H1 (cell line): Measurements from ENCODE around the gene RNF215.

Experiments
- ASH2L ChIP-seq: fragments of 200-600, 300-600 bp; sonication (generic); IDR thresholded peaks from one replicate; pipeline ENCODE4 v1.7.1; 2017; ENCODE audit warnings: low read length
- BRCA1 ChIP-seq: IDR thresholded peaks from 2 replicates; pipeline ENCODE4 v1.6.1; 2012; ENCODE audit warnings: low read depth, low read length, improper control_type of control experiment
- CTCF ChIP-seq, 3 experiments: IDR thresholded peaks; 1 replicate in 2 of 3; 2 replicates in 1 of 3; pipeline versions ENCODE4 v1.5.1 to v1.6.1; 2011; ENCODE audit warnings: low read length in 3 of 3, mild to moderate bottlenecking in 3 of 3, inconsistent platforms in 2 of 3, low read depth in 1 of 3, moderate library complexity in 1 of 3; ENCODE audit not compliant: insufficient read depth in 1 of 3; ENCODE audit errors: control extremely low read depth in 1 of 3
- GABPA ChIP-seq: IDR thresholded peaks from 2 replicates; pipeline ENCODE4 v1.6.1; 2011; ENCODE audit warnings: mild to moderate bottlenecking, low read length, moderate library complexity, borderline replicate concordance; ENCODE audit not compliant: insufficient read depth
- GTF2F1 ChIP-seq: IDR thresholded peaks from 2 replicates; pipeline ENCODE4 v1.6.1; 2012; ENCODE audit warnings: low read depth, low read length, improper control_type of control experiment, borderline replicate concordance
- MAFK ChIP-seq: IDR thresholded peaks from 2 replicates; pipeline ENCODE4 v1.6.1; 2012; ENCODE audit warnings: low read depth, mild to moderate bottlenecking, improper control_type of control experiment, low read length
- POLR2A ChIP-seq, 2 experiments: IDR thresholded peaks; 1 replicate in 1 of 2; 2 replicates in 1 of 2; pipeline ENCODE4 v1.6.1; 2011; ENCODE audit warnings: low read depth in 2 of 2, low read length in 2 of 2, mild to moderate bottlenecking in 2 of 2; ENCODE audit errors: control extremely low read depth in 1 of 2
- POLR2AphosphoS5 ChIP-seq: IDR thresholded peaks from 2 replicates; pipeline ENCODE4 v1.6.1; 2011; ENCODE audit warnings: low read depth, low read length
- RAD21 ChIP-seq, 2 experiments: IDR thresholded peaks in 1 of 2; conservative IDR thresholded peaks in 1 of 2; 2 replicates each; pipeline ENCODE4 v1.6.1; 2011; ENCODE audit warnings: low read depth in 2 of 2, low read length in 2 of 2, improper control_type of control experiment in 1 of 2, inconsistent platforms in 1 of 2, mild to moderate bottlenecking in 1 of 2, moderate library complexity in 1 of 2
- SP1 ChIP-seq: IDR thresholded peaks from 2 replicates; pipeline ENCODE4 v1.6.1; 2011; ENCODE audit warnings: low read depth, low read length
- SRF ChIP-seq: IDR thresholded peaks from 2 replicates; pipeline ENCODE4 v1.6.1; 2011; ENCODE audit warnings: mild to moderate bottlenecking, low read depth, low read length, moderate library complexity
- TEAD4 ChIP-seq: IDR thresholded peaks from 2 replicates; pipeline ENCODE4 v1.6.1; 2012; ENCODE audit warnings: low read depth, low read length, inconsistent platforms, mixed read lengths
- ZNF274 ChIP-seq: IDR thresholded peaks from 2 replicates; pipeline ENCODE4 v1.7.0; 2012; ENCODE audit warnings: low read length, borderline replicate concordance; ENCODE audit errors: extremely low read depth

DNA sequence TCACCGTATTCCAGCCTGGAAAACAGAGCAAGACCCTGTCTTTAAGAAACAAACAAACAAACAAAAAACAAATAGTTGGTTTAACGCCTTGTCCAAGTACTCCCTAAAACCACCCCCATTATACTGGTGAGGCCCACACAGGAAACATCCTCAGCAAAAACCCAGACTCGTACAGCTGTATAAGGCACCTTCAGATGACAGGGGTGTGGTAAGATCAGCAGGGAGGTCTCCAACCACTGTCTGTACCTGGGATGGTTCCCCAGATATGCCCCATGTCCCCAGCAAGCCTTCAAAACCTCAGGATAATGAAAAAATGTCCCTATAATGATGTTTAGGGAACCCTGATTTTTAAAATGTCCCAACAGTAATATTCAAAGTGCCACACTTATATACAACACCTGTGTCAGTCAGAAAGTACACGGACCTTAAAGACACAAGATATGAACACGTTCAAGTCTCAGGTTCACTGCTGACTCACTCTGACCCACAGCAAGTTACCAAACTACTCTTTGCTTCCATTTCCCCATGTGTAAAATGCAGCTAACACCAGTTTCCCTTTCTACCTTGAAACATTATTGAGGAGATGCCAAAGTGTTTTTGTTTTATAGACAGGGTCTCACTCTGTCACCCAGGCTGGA, 39.8 kb downstream of the RNF215 start:
- TF ChIP-seq MAFK (no peak), RAD21 (IDR thresholded peaks at IDR 0.05 in 1 of 2, conservative IDR thresholded peaks at IDR 0.05 in 1 of 2; ENCODE audit: low read depth in 2 of 2, low read length in 2 of 2) (no peak), TEAD4 (no peak), POLR2AphosphoS5 (no peak), CTCF (IDR thresholded peaks at IDR 0.05; ENCODE audit: control extremely low read depth in 1 of 3, insufficient read depth in 1 of 3, low read depth in 1 of 3, low read length in 3 of 3) (no peak), POLR2A (IDR thresholded peaks at IDR 0.05; ENCODE audit: control extremely low read depth in 1 of 2, low read depth in 2 of 2, low read length in 2 of 2) (no peak), SRF (no peak), GABPA (no peak), SP1 (no peak), BRCA1 (no peak), ASH2L (no peak), ZNF274 (no peak), GTF2F1 (no peak)
